NCI-H82 (cell line): ENCODE measurements around the gene RIOK2.

Experiments used
- DNase-seq: peaks from one replicate; lab custom pipeline; 2025; lab: John Stamatoyannopoulos, UW

Gene RIOK2

DNA sequence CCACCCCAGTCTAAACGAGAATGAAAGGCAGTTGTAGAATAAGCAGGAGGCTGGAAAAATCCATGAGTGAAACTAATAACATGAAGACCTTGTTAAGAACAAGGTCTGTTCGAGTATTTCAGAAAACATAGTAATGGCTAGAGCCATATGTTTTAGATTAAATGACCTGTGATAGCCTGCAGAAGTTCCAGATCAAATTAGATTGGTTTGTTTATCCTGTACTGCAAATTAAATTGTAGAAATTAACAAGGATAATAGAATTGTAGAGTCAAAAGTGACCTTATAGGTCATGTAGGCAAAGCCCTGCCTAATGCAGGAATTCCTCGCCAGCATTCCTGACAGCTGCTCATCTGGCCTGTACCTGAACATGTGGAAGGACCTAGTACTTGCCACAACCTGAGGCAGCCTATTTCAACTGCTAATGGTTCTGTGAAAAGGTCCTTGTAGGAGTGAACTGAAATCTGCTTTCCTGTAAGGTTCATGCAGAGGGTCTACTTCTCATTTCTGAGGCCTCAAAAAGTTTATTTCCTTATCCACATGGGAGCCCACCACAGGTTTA, 57.8 kb downstream of the RIOK2 start:
- peak; percentile 9 for DNase-seq

DNA sequence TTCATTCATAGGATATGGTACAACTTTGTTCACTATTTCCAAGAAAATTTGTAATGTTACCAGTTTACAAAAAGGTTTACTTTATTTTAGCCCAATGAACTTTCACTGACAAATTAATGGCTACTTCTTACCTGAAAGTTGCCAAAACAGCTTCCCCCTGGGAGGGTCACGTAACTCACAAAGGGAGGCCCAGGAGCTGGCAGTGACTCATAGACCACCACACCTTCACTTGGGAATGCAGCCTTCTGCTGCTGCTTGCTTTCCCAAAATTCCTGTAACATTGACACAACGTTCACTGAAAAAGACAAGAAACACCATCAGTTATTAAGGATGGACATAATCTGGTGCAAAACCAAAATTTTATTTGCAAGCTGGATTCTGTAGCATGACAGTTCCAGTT, 58.7 kb downstream of the RIOK2 start:
- DNase-seq = no peak

DNA sequence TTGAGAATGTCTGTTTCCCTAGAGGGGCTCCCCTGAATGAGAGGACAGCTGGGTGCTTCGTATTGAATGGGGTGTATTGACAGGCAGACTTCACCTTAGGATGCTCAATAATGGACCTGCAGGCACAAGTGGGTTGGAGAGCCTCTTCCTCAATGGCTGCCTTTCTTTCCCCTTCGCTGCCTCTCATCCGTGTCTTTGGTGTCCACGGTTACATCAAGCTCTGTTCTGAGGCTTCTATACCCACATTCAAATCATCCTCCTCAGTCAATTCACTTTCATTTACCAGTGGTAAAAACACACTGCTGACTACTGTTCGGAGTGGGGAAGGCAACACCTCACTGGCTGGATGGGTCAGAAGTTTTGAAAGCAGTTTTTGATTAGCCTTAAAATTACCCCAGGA, 61.2 kb downstream of the RIOK2 start:
- no peak for DNase-seq

DNA sequence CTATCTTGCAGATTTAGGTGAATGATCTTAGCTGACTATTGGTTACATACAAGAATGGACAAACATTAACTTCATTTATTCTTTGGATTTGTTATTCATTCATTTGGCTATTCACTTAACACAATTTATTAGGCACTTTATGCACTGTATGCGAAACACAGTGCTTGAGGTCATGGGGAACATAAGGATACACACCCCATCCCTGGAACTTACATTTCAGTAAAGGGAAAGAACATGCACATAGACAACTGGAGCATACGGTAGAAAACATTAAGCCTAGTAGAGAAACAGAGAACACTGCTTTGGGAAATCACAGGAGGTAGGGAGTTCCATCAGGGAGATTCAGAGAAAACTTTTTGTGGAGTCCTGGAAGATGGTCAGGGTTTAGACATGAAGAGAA, 62.9 kb downstream of the RIOK2 start:
- DNase-seq = no peak

DNA sequence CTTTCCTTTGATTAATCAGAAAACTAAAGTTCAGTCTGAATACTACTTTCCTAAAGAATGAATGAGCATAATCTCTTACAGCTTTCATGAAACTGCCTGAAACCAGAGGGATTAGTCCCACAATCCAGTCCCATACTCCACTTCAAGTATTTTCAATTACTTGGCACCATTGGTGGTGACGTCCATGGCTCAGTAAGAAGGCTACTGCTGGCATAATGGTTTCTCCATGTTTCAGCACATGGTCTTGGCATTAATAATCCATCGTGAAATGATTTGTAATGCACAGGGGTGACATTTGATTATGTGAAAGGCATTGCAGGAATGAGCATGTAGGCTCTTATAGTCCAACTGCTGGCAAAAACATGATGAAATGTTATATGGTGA, 64.0 kb downstream of the RIOK2 start:
- DNase-seq = no peak

DNA sequence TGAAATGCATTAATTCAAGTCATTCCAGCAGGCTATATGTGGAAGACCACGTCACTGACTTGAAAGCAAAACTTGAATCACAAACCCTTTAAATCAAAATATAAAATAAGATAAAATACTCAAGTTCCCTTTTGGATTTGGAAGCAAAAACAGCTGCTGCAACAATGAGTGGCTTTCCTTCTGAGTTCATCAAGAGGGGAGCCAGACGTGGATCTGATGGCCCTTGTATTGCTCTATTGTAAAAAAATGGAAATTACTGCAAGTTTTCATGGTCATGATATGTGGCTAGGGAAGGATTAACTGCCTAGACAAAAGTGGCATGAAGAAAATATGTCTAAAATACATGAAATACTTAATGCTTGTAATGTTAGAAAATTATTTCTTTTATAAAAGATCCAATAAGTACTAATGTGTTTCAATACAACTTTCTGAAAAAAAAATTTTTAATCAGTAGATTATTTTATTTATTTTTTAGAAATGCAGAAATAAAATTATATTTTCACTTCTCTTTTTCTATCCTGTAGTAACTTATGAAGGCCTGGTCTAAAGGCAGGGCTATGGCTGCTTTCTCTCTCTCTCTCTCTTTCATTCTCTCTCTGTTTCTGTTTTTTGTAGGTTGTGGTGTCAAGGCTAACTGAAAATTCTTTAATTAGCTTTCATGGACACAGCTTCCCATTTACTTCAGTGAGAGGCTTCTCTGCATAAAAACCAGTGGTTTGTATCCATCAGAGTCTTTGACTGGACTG, 64.6 kb downstream of the RIOK2 start:
- no peak for DNase-seq

DNA sequence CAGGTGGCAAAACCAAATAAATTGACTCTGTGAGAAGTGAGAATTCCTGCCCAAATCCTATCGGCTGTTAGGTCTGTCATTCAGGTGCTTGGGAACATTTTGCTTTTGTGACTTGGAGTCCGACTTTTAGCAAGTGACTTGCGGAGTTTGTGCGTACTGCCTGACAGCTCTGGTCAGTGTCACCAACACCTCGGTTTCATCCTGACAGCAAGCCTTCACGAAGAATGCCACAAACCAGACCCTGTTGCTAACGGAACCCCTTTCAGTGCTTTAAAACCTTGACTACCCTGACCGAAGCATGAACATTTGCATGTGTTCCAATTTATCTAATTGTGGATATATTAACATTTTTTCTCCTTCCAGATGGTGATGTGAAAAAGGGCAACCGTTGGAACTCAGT, 67.1 kb downstream of the RIOK2 start:
- no peak for DNase-seq

DNA sequence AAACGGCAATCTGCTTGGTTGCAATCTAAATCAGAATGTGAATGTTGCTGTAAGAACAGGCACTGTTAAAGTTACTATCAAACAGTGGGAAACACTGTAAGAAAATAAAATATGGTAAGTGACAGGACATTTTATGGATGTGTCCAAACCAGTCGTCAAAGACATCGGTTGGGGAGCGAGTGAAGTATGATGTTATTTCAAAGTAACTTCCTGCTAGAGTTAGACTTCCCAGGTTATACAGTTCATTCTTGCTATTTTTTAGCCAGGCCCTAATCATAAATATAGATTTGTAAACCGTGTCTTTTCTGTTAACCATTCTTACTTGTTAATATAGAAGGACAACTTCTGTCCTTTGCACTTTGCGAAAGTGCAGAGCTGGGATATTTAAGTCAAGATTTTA, 70.8 kb downstream of the RIOK2 start:
- DNase-seq = no peak

DNA sequence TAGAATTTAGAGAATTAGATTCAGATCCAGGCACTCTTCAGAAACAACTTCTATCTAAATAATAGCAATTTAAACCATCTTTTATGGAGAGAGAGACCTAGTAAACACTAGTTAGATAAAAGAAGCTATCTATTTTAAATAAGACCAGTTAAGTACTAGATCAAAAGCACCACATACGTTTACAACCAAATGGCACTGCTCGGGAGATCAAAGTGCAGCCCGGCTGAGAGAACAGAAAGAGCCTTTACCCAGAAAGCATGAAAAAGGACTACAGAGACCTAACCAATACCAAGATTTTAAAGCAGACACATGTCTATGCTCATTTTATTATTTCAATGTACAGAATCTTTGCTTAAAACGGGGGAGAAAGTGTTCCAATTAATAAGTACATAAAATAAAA, 71.4 kb downstream of the RIOK2 start:
- DNase-seq = no peak

DNA sequence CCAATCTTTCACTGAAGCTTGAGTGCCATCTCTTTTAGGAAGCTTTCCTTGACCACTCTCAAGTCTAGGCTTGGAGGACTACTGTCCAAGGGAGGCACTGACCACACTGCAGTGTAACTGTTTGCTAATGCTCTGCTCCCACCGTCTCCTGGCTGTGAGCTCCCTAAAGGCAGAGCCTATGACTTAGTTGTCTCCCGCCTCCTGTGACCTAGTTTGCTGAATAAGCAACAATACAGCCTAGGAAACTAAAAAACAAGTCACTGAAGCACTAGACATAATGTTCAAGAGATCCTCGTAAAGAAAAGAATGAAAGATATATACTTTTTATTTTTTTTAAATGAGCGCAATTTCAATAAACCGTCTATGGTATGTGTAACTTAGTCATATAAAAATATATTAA, 72.0 kb downstream of the RIOK2 start:
- DNase-seq = no peak
